ENCODE data around the gene DOLPP1. TPM values are rescaled to one million over a fixed set of nuclear protein-coding genes. Genes with fewer than 3 reads are reported as not detected.

Gene DOLPP1
- total RNA-seq, 1 experiment from 2014 or later, result 18.5 TPM

DNA sequence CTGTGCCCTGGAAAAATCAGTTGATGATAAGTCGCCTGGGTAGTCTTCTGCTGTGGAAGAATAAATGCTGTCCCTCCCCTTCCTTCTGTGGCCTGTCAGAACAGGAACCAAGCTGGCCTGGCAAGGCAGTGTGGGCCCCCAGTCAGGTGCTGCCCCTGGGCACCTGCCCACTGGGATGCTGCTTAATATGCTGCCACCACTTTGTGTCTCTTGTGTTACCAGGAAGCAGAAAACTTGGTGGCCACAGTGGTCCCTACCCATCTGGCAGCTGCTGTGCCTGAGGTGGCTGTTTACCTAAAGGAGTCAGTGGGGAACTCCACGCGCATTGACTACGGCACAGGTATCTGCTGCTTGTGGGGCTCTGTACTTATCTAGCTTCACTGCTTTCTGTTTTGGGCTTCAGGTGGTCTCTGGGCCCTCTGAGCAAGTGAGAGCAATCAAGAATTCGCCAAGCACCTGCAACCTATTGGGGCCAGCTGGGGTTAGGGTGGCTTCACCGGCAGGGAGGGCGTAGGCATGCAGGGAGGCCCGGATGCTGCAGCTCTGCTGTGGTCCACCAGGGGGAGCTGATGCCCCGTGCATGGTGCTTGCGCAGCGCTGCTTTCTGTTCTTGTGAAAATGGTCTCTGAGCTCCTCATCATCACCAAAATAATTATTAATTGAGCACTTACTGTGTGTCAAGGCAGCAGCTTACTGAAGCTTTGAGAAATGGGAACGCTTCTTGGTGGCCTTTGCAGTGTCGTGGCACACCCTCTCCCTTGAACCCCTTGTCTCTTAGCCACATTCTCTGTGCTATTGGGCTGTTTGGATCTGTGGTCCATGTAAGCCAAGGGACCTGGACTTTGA lies 50.6 kb downstream of the DOLPP1 start:
- Mint-ChIP-seq H3K9me3 (ENCODE audit: unreplicated experiment) (no peaks in the 10 kb centered on the region), H3K4me3 (ENCODE audit: unreplicated experiment) (no peak overlapping the region), H3K36me3 (ENCODE audit: insufficient read depth, unreplicated experiment) (peaks cover 65% of the 10 kb centered on the region), H3K27ac (ENCODE audit: low read depth, unreplicated experiment) (no peak overlapping the region), H3K4me1 (ENCODE audit: insufficient read depth, unreplicated experiment) (no peaks in the 10 kb centered on the region), H3K27me3 (ENCODE audit: insufficient read depth, unreplicated experiment) (no peaks in the 10 kb centered on the region)
- CTCF ChIA-PET, result interaction anchor here (0.5 to 7.2 kb wide), 36 partner anchors 8 to 655 kb away, joined by 3 to 96 read pairs (median 4); partner anchors contain the start of genes C9orf50, IER5L and NTMT1
- TF ChIP-seq, protein P1, sequence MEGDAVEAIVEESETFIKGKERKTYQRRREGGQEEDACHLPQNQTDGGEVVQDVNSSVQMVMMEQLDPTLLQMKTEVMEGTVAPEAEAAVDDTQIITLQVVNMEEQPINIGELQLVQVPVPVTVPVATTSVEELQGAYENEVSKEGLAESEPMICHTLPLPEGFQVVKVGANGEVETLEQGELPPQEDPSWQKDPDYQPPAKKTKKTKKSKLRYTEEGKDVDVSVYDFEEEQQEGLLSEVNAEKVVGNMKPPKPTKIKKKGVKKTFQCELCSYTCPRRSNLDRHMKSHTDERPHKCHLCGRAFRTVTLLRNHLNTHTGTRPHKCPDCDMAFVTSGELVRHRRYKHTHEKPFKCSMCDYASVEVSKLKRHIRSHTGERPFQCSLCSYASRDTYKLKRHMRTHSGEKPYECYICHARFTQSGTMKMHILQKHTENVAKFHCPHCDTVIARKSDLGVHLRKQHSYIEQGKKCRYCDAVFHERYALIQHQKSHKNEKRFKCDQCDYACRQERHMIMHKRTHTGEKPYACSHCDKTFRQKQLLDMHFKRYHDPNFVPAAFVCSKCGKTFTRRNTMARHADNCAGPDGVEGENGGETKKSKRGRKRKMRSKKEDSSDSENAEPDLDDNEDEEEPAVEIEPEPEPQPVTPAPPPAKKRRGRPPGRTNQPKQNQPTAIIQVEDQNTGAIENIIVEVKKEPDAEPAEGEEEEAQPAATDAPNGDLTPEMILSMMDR (IDR thresholded peaks at IDR 0.05; ENCODE audit: unreplicated experiment), result peak; percentile 92
- POLR2A ChIA-PET, result interaction anchor here (0.8 to 3.0 kb wide), 12 partner anchors 8 to 595 kb away, joined by 3 to 13 read pairs (median 4); partner anchors contain the start of genes DOLPP1 and IER5L
- intact Hi-C loops (cut with micrococcal nuclease), result loop anchor here (2.0 kb wide), 1 partner anchor 479 kb away; no protein-coding TSS in a partner anchor
- no TSS peak for BruUV-seq (replicated peaks)
- peak; percentile 70 for DNase-seq (ENCODE audit: unreplicated experiment)

DNA sequence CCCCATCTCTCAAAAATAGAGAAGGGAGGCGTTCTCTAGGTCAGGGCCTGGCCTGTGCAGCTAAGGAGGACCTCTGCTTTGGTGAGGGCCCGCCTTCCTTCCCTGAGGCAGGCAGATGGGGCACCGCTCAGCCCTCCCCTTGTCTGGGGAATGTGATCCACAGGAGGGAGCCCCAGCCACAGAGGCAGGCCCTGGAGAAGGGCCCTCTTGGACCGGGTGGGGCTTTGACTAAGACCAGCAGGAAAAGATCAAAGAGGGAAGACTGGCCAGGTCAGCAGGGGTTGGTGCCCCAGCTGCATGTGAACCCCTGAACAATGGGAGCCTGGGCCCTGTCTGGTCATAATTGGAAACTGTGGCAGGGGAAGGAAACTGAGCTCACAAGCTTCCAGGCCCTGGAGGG lies 52.2 kb downstream of the DOLPP1 start:
- no peak overlapping the region for H3K27ac Mint-ChIP-seq (ENCODE audit: low read depth, unreplicated experiment)
- CTCF ChIA-PET, result interaction anchor here (0.7 to 7.2 kb wide), 5 partner anchors 10 to 1104 kb away, joined by 3 to 96 read pairs (median 28); partner anchors contain the start of genes C9orf50 and NTMT1
- no peaks in the 10 kb centered on the region for H3K4me1 Mint-ChIP-seq (ENCODE audit: insufficient read depth, unreplicated experiment)
- H3K27me3 Mint-ChIP-seq (ENCODE audit: insufficient read depth, unreplicated experiment), result no peaks in the 10 kb centered on the region
- no TSS peak for BruUV-seq (replicated peaks)
- TF ChIP-seq, protein P1 (IDR thresholded peaks at IDR 0.05; ENCODE audit: unreplicated experiment), result no peak
- DNase-seq (ENCODE audit: unreplicated experiment), result no peak
- H3K9me3 Mint-ChIP-seq (ENCODE audit: unreplicated experiment), result no peaks in the 10 kb centered on the region
- no peak overlapping the region for H3K4me3 Mint-ChIP-seq (ENCODE audit: unreplicated experiment)
- intact Hi-C loops (cut with micrococcal nuclease), result no loop called here
- POLR2A ChIA-PET, result interaction anchor here (2.9 kb wide), 1 partner anchor 11 kb away, joined by 13 read pairs; no protein-coding TSS in a partner anchor
- H3K36me3 Mint-ChIP-seq (ENCODE audit: insufficient read depth, unreplicated experiment), result peaks cover 62% of the 10 kb centered on the region

DNA sequence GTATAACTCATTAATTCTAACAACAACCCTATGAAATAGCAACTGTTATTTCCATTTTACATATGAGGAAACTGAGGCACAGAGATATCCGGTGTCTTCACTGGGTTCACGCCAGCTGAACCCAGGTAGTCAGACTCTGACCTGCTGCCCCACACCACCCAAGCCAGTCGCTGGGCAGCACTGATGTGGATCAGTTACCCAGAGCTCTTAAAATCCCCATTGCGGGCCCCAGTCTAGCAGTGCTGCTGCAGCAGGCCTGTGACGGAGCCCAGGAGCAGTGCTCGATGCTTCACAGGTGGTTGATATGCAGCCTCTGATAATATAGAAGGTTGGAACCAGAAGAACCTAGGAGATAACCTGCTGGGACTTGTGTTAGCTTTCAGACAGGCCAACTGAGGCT lies 54.6 kb downstream of the DOLPP1 start:
- intact Hi-C loops (cut with micrococcal nuclease), result no loop called here

More for the DNA sequence above, 54.6 kb downstream of the DOLPP1 start:
- no peak overlapping the region for H3K4me3 Mint-ChIP-seq (ENCODE audit: unreplicated experiment)
- CTCF ChIA-PET, result interaction anchor here (0.5 to 7.2 kb wide), 7 partner anchors 10 to 629 kb away, joined by 3 to 96 read pairs (median 3); partner anchors contain the start of genes C9orf50 and NTMT1
- TF ChIP-seq, protein P1 (IDR thresholded peaks at IDR 0.05; ENCODE audit: unreplicated experiment), result no peak
- BruUV-seq (replicated peaks), result no TSS peak
- no peaks in the 10 kb centered on the region for H3K9me3 Mint-ChIP-seq (ENCODE audit: unreplicated experiment)
- peaks cover 11% of the 10 kb centered on the region for H3K4me1 Mint-ChIP-seq (ENCODE audit: insufficient read depth, unreplicated experiment)
- no peak overlapping the region for H3K27ac Mint-ChIP-seq (ENCODE audit: low read depth, unreplicated experiment)
- POLR2A ChIA-PET, result interaction anchor here (0.7 to 1.2 kb wide), 2 partner anchors 354 to 492 kb away, joined by 3 read pairs; no protein-coding TSS in a partner anchor
- H3K36me3 Mint-ChIP-seq (ENCODE audit: insufficient read depth, unreplicated experiment), result peaks cover 40% of the 10 kb centered on the region
- DNase-seq (ENCODE audit: unreplicated experiment), result no peak
- no peaks in the 10 kb centered on the region for H3K27me3 Mint-ChIP-seq (ENCODE audit: insufficient read depth, unreplicated experiment)
